Measurements from ENCODE around the gene ARID1B. TPM values are rescaled to one million over a fixed set of nuclear protein-coding genes. Genes with fewer than 3 reads are reported as not detected.

Gene ARID1B
- total and polyA plus RNA-seq, 2 of the 4 experiments (the other 2 are of a cell fraction), result 14.5 to 20.1 TPM

DNA sequence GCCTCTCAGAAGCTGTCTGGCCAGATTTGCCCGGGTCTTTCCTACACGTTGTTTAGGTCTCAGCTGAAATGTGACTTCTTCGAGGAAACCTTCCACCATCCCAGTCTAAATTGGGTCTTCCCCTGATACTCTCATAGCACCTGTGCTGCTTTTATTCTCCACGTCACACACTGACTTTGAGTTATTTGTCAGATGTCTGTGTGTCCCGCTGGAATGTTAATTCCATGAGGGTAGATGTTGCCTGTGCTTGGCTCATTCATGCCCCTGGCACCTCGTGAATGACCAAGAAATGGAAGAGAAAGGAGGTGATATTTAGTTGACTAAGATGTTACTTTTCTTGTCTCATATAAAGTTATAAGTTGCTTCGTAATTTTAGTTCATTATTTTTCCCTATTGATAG, 348.4 kb downstream of the ARID1B start:
- POLR2A ChIA-PET (ENCODE audit: unreplicated experiment), result no interaction called here
- H3K56ac ChIP-seq (ENCODE audit: extremely low read depth, insufficient read depth, low read length), result no peak overlapping the region
- intact Hi-C loops (cut with micrococcal nuclease), result no loop called here
- TF ChIP-seq CEBPB (IDR thresholded peaks at IDR 0.05; ENCODE audit: low read depth, low read length) (no peak), POLR2A (IDR thresholded peaks at IDR 0.05; ENCODE audit: low read depth, low read length) (no peak), CHD1 (IDR thresholded peaks at IDR 0.05; ENCODE audit: low read depth, low read length) (no peak), MAZ (IDR thresholded peaks at IDR 0.05; ENCODE audit: borderline replicate concordance, low read depth, low read length) (no peak), FOS (IDR thresholded peaks at IDR 0.05; ENCODE audit: low read depth, low read length) (no peak), RAD21 (IDR thresholded peaks at IDR 0.05; ENCODE audit: low read length) (no peak), RCOR1 (IDR thresholded peaks at IDR 0.05; ENCODE audit: insufficient replicate concordance, low read length) (no peak), BHLHE40 (IDR thresholded peaks at IDR 0.05; ENCODE audit: low read depth, low read length) (no peak), SMC3 (IDR thresholded peaks at IDR 0.05; ENCODE audit: low read depth, low read length) (no peak), ELK1 (IDR thresholded peaks at IDR 0.05; ENCODE audit: borderline replicate concordance, low read depth, low read length) (no peak), RFX5 (IDR thresholded peaks at IDR 0.05; ENCODE audit: low read depth, low read length) (no peak), MXI1 (IDR thresholded peaks at IDR 0.05; ENCODE audit: borderline replicate concordance, low read depth, low read length) (no peak), MAFK (IDR thresholded peaks at IDR 0.05; ENCODE audit: low read depth, low read length) (no peak), NFE2L2 (IDR thresholded peaks at IDR 0.05; ENCODE audit: low read depth, low read length) (no peak)
- TF ChIP-seq, protein P1, sequence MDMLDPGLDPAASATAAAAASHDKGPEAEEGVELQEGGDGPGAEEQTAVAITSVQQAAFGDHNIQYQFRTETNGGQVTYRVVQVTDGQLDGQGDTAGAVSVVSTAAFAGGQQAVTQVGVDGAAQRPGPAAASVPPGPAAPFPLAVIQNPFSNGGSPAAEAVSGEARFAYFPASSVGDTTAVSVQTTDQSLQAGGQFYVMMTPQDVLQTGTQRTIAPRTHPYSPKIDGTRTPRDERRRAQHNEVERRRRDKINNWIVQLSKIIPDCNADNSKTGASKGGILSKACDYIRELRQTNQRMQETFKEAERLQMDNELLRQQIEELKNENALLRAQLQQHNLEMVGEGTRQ (IDR thresholded peaks at IDR 0.05; ENCODE audit: low read depth, low read length), result no peak
- TF ChIP-seq, protein P2, sequence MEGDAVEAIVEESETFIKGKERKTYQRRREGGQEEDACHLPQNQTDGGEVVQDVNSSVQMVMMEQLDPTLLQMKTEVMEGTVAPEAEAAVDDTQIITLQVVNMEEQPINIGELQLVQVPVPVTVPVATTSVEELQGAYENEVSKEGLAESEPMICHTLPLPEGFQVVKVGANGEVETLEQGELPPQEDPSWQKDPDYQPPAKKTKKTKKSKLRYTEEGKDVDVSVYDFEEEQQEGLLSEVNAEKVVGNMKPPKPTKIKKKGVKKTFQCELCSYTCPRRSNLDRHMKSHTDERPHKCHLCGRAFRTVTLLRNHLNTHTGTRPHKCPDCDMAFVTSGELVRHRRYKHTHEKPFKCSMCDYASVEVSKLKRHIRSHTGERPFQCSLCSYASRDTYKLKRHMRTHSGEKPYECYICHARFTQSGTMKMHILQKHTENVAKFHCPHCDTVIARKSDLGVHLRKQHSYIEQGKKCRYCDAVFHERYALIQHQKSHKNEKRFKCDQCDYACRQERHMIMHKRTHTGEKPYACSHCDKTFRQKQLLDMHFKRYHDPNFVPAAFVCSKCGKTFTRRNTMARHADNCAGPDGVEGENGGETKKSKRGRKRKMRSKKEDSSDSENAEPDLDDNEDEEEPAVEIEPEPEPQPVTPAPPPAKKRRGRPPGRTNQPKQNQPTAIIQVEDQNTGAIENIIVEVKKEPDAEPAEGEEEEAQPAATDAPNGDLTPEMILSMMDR (conservative IDR thresholded peaks at IDR 0.05; ENCODE audit: low read depth, low read length), result no peak
- in situ Hi-C loops (cut with MboI; ENCODE audit: low sequenced_read_pairs), result no loop called here
- ATAC-seq (ENCODE audit: low read depth), result no peak
- H4K91ac ChIP-seq (ENCODE audit: insufficient read depth, low read depth, low read length), result no peak overlapping the region
- no peak overlapping the region for H3K4ac ChIP-seq (ENCODE audit: low read depth, low read length)
- H2AFZ ChIP-seq (replicated peaks; ENCODE audit: low read length, poor library complexity), result no peak overlapping the region
- H4K20me1 ChIP-seq (ENCODE audit: insufficient read depth, low read length), result no peaks in the 10 kb centered on the region
- WGBS, 2 experiments (ENCODE audit: extremely low coverage in 2 of 2, insufficient read length in 1 of 2), result 100% methylated on average over 2 of the region's 7 CpGs; no CpG with 5 or more reads in 1 of the 2 experiments
- 0 out of 2 replicates have a peak overlapping the region, but pooled peaks have one; percentile 35 for H3K14ac ChIP-seq (replicated peaks; ENCODE audit: low read depth, low read length)
- no peaks in the 10 kb centered on the region for H3K9me3 ChIP-seq (ENCODE audit: control insufficient read depth, insufficient read depth, low read length)
- peaks cover 1% of the 10 kb centered on the region; the same call in 1 of the 2 replicates for H3K36me3 ChIP-seq (ENCODE audit: control insufficient read depth, insufficient read depth, low read length)
- peaks cover 18 to 29% of the 10 kb centered on the region in 2 experiments for H3K79me1 ChIP-seq (ENCODE audit: low read depth in 1 of 2, low read length in 2 of 2)
- H3K18ac ChIP-seq (ENCODE audit: low read depth, low read length), result no peak overlapping the region
- no peak overlapping the region for H4K8ac ChIP-seq (ENCODE audit: low read depth in 2 of 2, low read length in 2 of 2)
- H2BK5ac ChIP-seq (ENCODE audit: low read depth, low read length, poor library complexity, severe bottlenecking), result no peak overlapping the region
- dilution Hi-C loops (cut with HindIII; ENCODE audit: low sequenced_read_pairs, unreplicated experiment), result no loop called here
- no peaks in the 10 kb centered on the region for H3K27me3 ChIP-seq (ENCODE audit: control insufficient read depth, insufficient read depth, low read length)
- no peak overlapping the region for H2AK9ac ChIP-seq (replicated peaks; ENCODE audit: low read depth, low read length, poor library complexity)
- DNase-seq, result no peak
- H3K4me2 ChIP-seq (ENCODE audit: low read depth, low read length), result no peak overlapping the region
- H3K9me1 ChIP-seq (ENCODE audit: insufficient read depth, low read length), result peaks cover 4% of the 10 kb centered on the region; the same call in 1 of the 2 replicates
- no peak overlapping the region for H2AK5ac ChIP-seq (ENCODE audit: low read depth, low read length)
- no peak overlapping the region for H3K27ac ChIP-seq (ENCODE audit: insufficient read depth, low read length)
- no peak overlapping the region for H2BK20ac ChIP-seq (ENCODE audit: low read depth, low read length)
- no peak overlapping the region for H3K4me3 ChIP-seq (ENCODE audit: insufficient read depth, low read depth, low read length)
- H3K4me1 ChIP-seq (ENCODE audit: control insufficient read depth, insufficient read depth, low read length), result peaks cover 3% of the 10 kb centered on the region
- no peak overlapping the region for H3K9ac ChIP-seq (ENCODE audit: low read depth, low read length)
- CTCF ChIA-PET, result no interaction called here
- H2BK15ac ChIP-seq (ENCODE audit: low read depth, low read length), result no peak overlapping the region
- no peak overlapping the region for H4K5ac ChIP-seq (ENCODE audit: low read depth, low read length)
- no TSS peak for BruUV-seq (replicated peaks)
- H3K23ac ChIP-seq (ENCODE audit: low read depth, low read length), result no peak overlapping the region
- H2BK120ac ChIP-seq (ENCODE audit: low read depth, low read length), result no peak overlapping the region

Measured in IMR-90 (cell line).